ENCODE data around the gene SPO11. TPM values are rescaled to one million over a fixed set of nuclear protein-coding genes. Genes with fewer than 3 reads are reported as not detected.

SPO11 gene
- total and polyA plus RNA-seq, 10 of the 15 experiments (the other 5 are each of a cell fraction or from before 2014, with no cell fraction given) = not detected

DNA sequence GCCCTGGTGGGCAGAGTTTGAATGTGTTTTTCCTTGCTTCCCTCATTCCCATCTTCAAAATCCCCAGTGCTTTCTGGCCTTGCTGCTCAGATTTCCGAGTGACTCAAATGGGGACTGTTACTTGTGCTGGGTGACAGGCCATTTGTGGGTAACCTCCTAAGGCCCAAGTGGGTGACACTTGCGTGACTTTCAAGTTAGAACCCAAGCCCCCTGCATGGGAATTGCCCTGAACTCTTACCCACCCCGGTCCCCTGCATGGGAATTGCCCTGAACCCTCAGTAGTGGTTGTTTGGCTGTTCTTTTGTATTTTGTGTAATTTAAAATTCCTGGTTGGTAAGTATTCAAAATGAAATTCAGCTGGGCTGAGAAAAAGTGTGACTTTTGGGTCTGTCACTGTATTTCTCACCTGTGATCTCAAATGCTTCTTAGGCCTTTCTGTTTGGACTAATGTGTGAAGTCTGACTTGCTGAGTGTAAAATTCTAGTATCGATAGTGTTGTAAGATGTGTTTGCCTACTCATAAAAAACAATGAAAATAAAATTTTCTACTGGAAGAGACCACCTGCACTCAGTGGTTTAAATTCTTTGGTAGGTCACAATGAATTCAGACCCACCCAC lies 49.2 kb downstream of the SPO11 start:
- ATAC-seq (no peak), FAIRE-seq (no peak), DNase-seq (ENCODE audit: low read depth, low spot score) (no peak)
- BruUV-seq (replicated peaks) = no TSS peak
- intact Hi-C loops (cut with micrococcal nuclease; ENCODE audit: unreplicated experiment) (no loop called here), in situ Hi-C loops (cut with MboI) (loop anchor here (25.0 kb wide), 1 partner anchor 1284 kb away; the partner anchor contains the start of gene STX16)
- no peaks in the 10 kb centered on the region for H3K79me2 ChIP-seq (ENCODE audit: control insufficient read depth, insufficient read depth, low read length)
- RAD21 ChIA-PET (ENCODE audit: unreplicated experiment) = interaction anchor here (0.8 to 1.8 kb wide), 2 partner anchors 10 to 23 kb away, joined by 4 to 5 read pairs; no protein-coding TSS in a partner anchor
- H3K4me1 ChIP-seq (ENCODE audit: control insufficient read depth, insufficient read depth, low read length) = peaks cover 11% of the 10 kb centered on the region; the same call in 1 of the 2 replicates
- H4K20me1 ChIP-seq (ENCODE audit: control insufficient read depth, insufficient read depth) = no peaks in the 10 kb centered on the region
- H2AFZ ChIP-seq (ENCODE audit: control insufficient read depth, low read depth, low read length) = no peak overlapping the region
- H3K4me3 ChIP-seq = no peak overlapping the region
- H3K9ac ChIP-seq (ENCODE audit: control insufficient read depth, insufficient read depth, low read length) = no peak overlapping the region
- SMC1A ChIA-PET (ENCODE audit: uncharacterized antibody, unreplicated experiment) = interaction anchor here (1.1 to 7.1 kb wide), 6 partner anchors 11 to 120 kb away, joined by 5 to 48 read pairs (median 30); no protein-coding TSS in a partner anchor
- H3K36me3 ChIP-seq (ENCODE audit: control insufficient read depth in 2 of 2, insufficient read depth in 2 of 2, low read length in 1 of 2) = peaks cover 27 to 32% of the 10 kb centered on the region in 2 experiments
- H3K4me2 ChIP-seq (ENCODE audit: control insufficient read depth, insufficient read depth) = no peak overlapping the region
- POLR2A ChIA-PET = interaction anchor here (0.9 kb wide), 1 partner anchor 18 kb away, joined by 3 read pairs; no protein-coding TSS in a partner anchor
- no peaks in the 10 kb centered on the region for H3K27me3 ChIP-seq (replicated peaks in 1 of 2; ENCODE audit: control insufficient read depth in 2 of 2, insufficient read depth in 2 of 2, low read length in 1 of 2)
- no peak overlapping the region for H3K27ac ChIP-seq (ENCODE audit: control insufficient read depth, insufficient read depth)
- 62% methylated on average over 4 of the region's 4 CpGs for WGBS (ENCODE audit: insufficient coverage, insufficient replicate concordance, low lambda C conversion rate, missing lambda C conversion rate)
- no peaks in the 10 kb centered on the region for H3K9me3 ChIP-seq (replicated peaks; ENCODE audit: control insufficient read depth, insufficient read depth, low read length)
- CTCF ChIA-PET = interaction anchor here (1.1 to 5.6 kb wide), 9 partner anchors 11 to 218 kb away, joined by 3 to 47 read pairs (median 7); no protein-coding TSS in a partner anchor
- no peak for TF ChIP-seq NKRF (conservative IDR thresholded peaks at IDR 0.05)
- peak; percentile 36; the same call in 1 of the 2 replicates for TF ChIP-seq NR2F1 (conservative IDR thresholded peaks at IDR 0.05)
- TF ChIP-seq ZBED1 (IDR thresholded peaks at IDR 0.05; ENCODE audit: borderline replicate concordance) = no peak
- TF ChIP-seq JUNB (IDR thresholded peaks at IDR 0.05) = 0 out of 2 replicates have a peak, but pooled peaks have one; percentile 32
- TF ChIP-seq RUNX3 (IDR thresholded peaks at IDR 0.05; ENCODE audit: low read length) = peak; percentile 56
- TF ChIP-seq EP300 (IDR thresholded peaks at IDR 0.05; ENCODE audit: borderline replicate concordance in 1 of 2, control insufficient read depth in 1 of 2, low read depth in 2 of 2, low read length in 2 of 2) = no peak
- TF ChIP-seq JUND (IDR thresholded peaks at IDR 0.05; ENCODE audit: low read depth, low read length) = no peak
- TF ChIP-seq EED (IDR thresholded peaks at IDR 0.05; ENCODE audit: low read depth) = 0 out of 2 replicates have a peak, but pooled peaks have one; percentile 25
- no peak; the same call in 1 of the 2 replicates for TF ChIP-seq IKZF1 (conservative IDR thresholded peaks at IDR 0.05)
- no peak for TF ChIP-seq ZNF384 (IDR thresholded peaks at IDR 0.05; ENCODE audit: borderline replicate concordance, low read depth, low read length)
- TF ChIP-seq, protein P1, sequence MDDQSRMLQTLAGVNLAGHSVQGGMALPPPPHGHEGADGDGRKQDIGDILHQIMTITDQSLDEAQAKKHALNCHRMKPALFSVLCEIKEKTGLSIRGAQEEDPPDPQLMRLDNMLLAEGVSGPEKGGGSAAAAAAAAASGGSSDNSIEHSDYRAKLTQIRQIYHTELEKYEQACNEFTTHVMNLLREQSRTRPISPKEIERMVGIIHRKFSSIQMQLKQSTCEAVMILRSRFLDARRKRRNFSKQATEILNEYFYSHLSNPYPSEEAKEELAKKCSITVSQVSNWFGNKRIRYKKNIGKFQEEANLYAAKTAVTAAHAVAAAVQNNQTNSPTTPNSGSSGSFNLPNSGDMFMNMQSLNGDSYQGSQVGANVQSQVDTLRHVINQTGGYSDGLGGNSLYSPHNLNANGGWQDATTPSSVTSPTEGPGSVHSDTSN (IDR thresholded peaks at IDR 0.05; ENCODE audit: insufficient replicate concordance, low read depth, low read length) = no peak
- peak; percentile 30; the same call in 1 of the 2 replicates for TF ChIP-seq FOXM1 (IDR thresholded peaks at IDR 0.05; ENCODE audit: low read depth, low read length)
- TF ChIP-seq IKZF2 (IDR thresholded peaks at IDR 0.05) = no peak
- no peak for TF ChIP-seq REST (IDR thresholded peaks at IDR 0.05; ENCODE audit: low read depth, low read length)
- no peak for TF ChIP-seq RFX5 (IDR thresholded peaks at IDR 0.05; ENCODE audit: low read depth, low read length)
- no peak for TF ChIP-seq MYB (IDR thresholded peaks at IDR 0.05; ENCODE audit: borderline replicate concordance, low read depth, low read length)
- TF ChIP-seq NR2C1 (IDR thresholded peaks at IDR 0.05) = no peak
- TF ChIP-seq POLR2AphosphoS2 (IDR thresholded peaks at IDR 0.05; ENCODE audit: low read depth, low read length) = no peak

Measured in GM12878 (cell line).